Measurements from ENCODE around the gene INO80E. TPM values are rescaled to one million over a fixed set of nuclear protein-coding genes. Genes with fewer than 3 reads are reported as not detected.
"Not testable (repeated sequence)": the region's sequence is repeated elsewhere in the genome, so short reads cannot be mapped to it uniquely, and the experiment has no call there.

Gene INO80E
- 13.0 and 14.2 TPM in 2 replicates for total RNA-seq

- DNase-seq (ENCODE audit: low read depth in 2 of 2), result peak; percentile 89 to 96
Observed at GRCh38 chr16:29995911-29996765, at the start of gene INO80E. Gene INO80E, plus strand, starts transcription at chr16:29996241. Its CDS starts 70 bp downstream, at chr16:29996311.

- DNase-seq (ENCODE audit: low read depth in 2 of 2), result no peak
Observed at GRCh38 chr16:29947897-29948296, 48.1 kb upstream of the INO80E start.

GRCh38 chr16:29950806-29951461 lies 45.1 kb upstream of the INO80E start:
- DNase-seq (ENCODE audit: low read depth in 2 of 2), result no peak

- no peak for DNase-seq (ENCODE audit: low read depth in 2 of 2)
Observed at GRCh38 chr16:29951625-29952365, 44.2 kb upstream of the INO80E start.

GRCh38 chr16:29958756-29959155 lies 37.3 kb upstream of the INO80E start:
- no peak for DNase-seq (ENCODE audit: low read depth in 2 of 2)

GRCh38 chr16:29959293-29959692 lies 36.7 kb upstream of the INO80E start:
- DNase-seq (ENCODE audit: low read depth in 2 of 2), result no peak

GRCh38 chr16:29959821-29960220 lies 36.2 kb upstream of the INO80E start:
- DNase-seq (ENCODE audit: low read depth in 2 of 2), result not testable (repeated sequence)

- DNase-seq (ENCODE audit: low read depth in 2 of 2), result no peak
Observed at GRCh38 chr16:29961127-29961478, 34.9 kb upstream of the INO80E start.

GRCh38 chr16:29961479-29962343 lies 34.3 kb upstream of the INO80E start, which contains the start of gene TMEM219:
Gene TMEM219, plus strand, starts transcription at chr16:29962079. Its CDS starts 1,065 bp downstream, at chr16:29963144.
- DNase-seq (ENCODE audit: low read depth in 2 of 2), result peak; percentile 68 to 87

GRCh38 chr16:29962344-29962994 lies 33.6 kb upstream of the INO80E start:
- peak in 1 of 2 donors; percentile 42 for DNase-seq (ENCODE audit: low read depth in 2 of 2)

- DNase-seq (ENCODE audit: low read depth in 2 of 2), result no peak
Observed at GRCh38 chr16:29963021-29963743, 32.9 kb upstream of the INO80E start.

GRCh38 chr16:29968205-29968604 lies 27.8 kb upstream of the INO80E start:
- no peak for DNase-seq (ENCODE audit: low read depth in 2 of 2)

GRCh38 chr16:29971304-29971703 lies 24.7 kb upstream of the INO80E start:
- no peak for DNase-seq (ENCODE audit: low read depth in 2 of 2)

- no peak for DNase-seq (ENCODE audit: low read depth in 2 of 2)
Observed at GRCh38 chr16:29972500-29972899, 23.5 kb upstream of the INO80E start.

GRCh38 chr16:29972992-29973383 lies 23.1 kb upstream of the INO80E start:
- no peak for DNase-seq (ENCODE audit: low read depth in 2 of 2)

GRCh38 chr16:29973384-29974246 lies 22.4 kb upstream of the INO80E start, which contains the start of gene TAOK2:
Gene TAOK2, plus strand, starts transcription at chr16:29973868. Its CDS starts 3,905 bp downstream, at chr16:29977773.
- peak; percentile 98 to 100 for DNase-seq (ENCODE audit: low read depth in 2 of 2)

GRCh38 chr16:29974291-29975133 lies 21.5 kb upstream of the INO80E start:
- DNase-seq (ENCODE audit: low read depth in 2 of 2), result peak; percentile 68 to 93

- DNase-seq (ENCODE audit: low read depth in 2 of 2), result no peak
Observed at GRCh38 chr16:29975134-29975538, 20.9 kb upstream of the INO80E start.
